Hypothalamus (tissue), 51 donors: ENCODE measurements around the gene SEPTIN3.

ENCODE experiments used
- DNase-seq, 51 donors: peaks; one replicate each; lab custom pipeline; 2025; lab: John Stamatoyannopoulos, UW

The SEPTIN3 gene

GRCh38 chr22:42001706-42002105 lies 32.5 kb downstream of the SEPTIN3 start:
- DNase-seq = no peak

GRCh38 chr22:42007922-42008321 lies 38.7 kb downstream of the SEPTIN3 start:
- DNase-seq = no peak

DNA sequence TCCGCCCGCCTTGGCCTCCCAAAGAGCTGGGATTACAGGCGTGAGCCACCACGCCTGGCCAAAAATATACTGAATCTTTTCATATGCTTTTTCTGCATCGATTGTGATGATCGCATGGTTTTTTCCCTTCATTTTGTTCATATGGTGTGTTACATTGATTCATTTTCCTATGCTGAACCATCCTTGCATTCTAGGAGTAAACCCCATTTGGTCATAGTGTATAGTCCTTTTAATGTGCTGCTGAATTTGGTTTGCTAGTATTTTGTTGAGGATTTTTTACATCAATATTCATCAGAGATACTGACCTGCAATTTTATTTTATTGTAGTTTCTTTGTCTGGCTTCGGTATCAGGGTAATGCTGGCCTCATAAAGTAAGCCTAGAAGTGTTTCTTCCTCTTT lies 41.5 kb downstream of the SEPTIN3 start:
- no peak for DNase-seq

GRCh38 chr22:42013385-42013784 lies 44.1 kb downstream of the SEPTIN3 start:
- DNase-seq = no peak

GRCh38 chr22:42016111-42016510 lies 46.9 kb downstream of the SEPTIN3 start:
- DNase-seq = no peak

DNA sequence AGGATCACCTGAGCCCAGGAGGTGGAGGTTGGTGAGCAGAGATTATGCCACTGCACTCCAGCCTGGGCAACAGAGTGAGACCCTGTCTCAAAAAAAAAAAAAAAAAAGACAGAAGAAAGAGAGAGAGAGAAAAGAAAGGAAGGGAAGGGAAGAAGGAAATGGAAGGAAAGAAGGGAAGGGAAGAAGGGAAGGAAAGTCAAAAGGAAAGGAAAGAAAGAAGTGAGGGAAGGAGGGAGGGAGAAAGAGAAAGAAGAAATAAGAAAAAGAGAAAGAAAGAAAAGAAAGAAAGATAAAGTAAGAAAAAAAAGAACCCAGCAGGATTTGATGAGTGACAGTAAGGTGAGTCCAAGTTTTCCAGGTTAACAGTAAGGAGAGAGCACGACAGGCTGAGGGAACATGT lies 49.0 kb downstream of the SEPTIN3 start:
- DNase-seq = no peak
